GM12801 (cell line): ENCODE results near the gene FOXP1.

Experiments used
- CTCF ChIP-seq: IDR thresholded peaks from one replicate; pipeline ENCODE4 v1.5.1; 2011; ENCODE audit warnings: control low read depth; ENCODE audit not compliant: insufficient read length; ENCODE audit errors: extremely low read depth

Gene FOXP1

GRCh38 chr3:71121429-71122167 lies 461.9 kb downstream of the FOXP1 start:
- TF ChIP-seq CTCF: no peak

GRCh38 chr3:71120012-71120411 lies 463.5 kb downstream of the FOXP1 start:
- TF ChIP-seq CTCF: no peak

GRCh38 chr3:71119171-71119570 lies 464.4 kb downstream of the FOXP1 start:
- no peak for TF ChIP-seq CTCF

- TF ChIP-seq CTCF: no peak
These were observed 465.1 kb downstream of the FOXP1 start for GRCh38 chr3:71118436-71118835.

GRCh38 chr3:71117572-71118247 lies 465.8 kb downstream of the FOXP1 start:
- no peak for TF ChIP-seq CTCF

GRCh38 chr3:71114610-71115009 lies 468.9 kb downstream of the FOXP1 start:
- TF ChIP-seq CTCF: no peak

- TF ChIP-seq CTCF: no peak
These were observed 471.0 kb downstream of the FOXP1 start for GRCh38 chr3:71112576-71112975.
